GM19240 (cell line): ENCODE results near the gene POLDIP2.

ENCODE experiments used
- DNase-seq: peaks from one replicate; pipeline ENCODE4 v3.0.0; 2011; ENCODE audit warnings: low spot score; ENCODE audit not compliant: insufficient read length

The POLDIP2 gene

DNA sequence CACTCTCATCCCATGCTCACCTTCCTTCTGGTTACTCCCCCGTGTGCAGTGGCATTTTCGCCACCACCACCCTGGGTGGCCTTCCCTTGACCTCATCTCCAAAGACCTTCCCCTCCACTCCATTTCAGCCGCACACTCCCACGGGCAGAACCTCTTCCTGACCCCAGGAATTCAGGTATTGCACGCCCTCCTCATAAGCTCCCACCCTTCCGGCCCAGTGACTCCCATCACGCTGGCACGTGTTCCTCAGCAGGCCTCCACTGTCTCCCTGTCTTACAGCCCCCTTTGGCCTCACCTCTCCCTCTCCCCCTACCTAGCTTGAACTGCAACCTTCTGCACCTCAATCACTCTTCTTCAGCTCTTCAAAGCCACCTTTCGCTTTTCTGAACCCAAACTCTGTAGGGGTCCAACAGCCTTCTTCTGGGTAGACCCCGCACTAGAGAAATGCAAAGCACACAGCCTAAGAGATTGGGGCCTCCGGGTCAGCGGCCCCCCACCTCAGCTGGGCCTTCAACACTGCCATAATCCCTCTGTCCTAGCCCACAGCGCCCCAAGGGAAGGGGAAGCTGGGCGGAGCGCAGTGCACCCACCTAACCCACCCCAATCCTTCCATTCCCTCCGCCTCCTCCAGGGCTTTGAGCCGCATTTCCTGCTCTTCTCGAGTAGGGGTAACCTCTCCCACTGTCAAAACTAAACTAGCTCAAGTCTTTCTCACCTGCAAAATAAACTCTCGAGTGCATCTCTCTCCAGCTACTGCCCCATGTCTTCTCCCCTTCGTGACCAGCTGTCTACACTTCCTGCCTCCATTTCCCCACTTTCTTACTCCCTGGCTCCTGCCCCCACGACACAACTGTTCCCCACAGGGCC lies 40.0 kb downstream of the POLDIP2 start:
- no peak for DNase-seq

DNA sequence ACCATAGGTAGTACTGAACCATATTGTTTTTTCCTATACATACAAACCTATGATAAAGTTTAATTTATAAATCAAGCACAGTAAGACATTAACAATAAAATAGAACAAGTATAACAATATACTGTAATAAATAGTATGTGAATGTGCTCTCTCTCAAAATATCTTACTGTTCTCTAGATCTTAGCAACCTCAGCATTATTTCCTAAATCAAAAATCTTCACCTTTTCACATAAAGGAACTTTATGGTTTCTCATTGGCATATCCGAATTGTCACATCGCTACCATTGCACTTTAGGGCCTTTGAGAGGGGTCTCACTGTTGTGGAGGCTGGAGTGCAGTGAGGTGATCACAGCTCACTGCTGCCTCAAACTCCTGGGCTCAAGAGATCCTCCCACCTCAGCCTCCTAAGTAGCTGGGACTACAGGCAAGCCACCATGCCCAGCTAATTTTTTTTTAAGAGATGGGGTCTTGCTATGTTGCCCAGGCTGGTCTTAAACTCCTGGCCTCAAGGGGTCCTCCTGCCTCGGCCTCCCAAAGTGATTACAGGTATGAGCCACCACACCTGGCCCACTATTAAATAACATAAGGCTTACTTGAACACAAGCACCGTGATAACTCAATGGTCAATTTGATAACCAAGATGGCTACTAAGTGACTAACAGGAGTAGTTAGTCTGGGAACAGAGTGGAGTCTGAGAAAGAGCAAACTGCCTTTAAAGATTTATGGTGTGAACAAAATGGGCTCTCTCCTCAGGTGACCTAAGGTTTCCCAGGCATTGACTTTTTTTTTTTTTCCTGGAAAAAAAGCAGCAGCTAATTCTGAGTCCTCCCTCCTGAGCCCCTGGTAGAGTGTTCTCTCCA lies 41.3 kb downstream of the POLDIP2 start:
- no peak for DNase-seq

DNA sequence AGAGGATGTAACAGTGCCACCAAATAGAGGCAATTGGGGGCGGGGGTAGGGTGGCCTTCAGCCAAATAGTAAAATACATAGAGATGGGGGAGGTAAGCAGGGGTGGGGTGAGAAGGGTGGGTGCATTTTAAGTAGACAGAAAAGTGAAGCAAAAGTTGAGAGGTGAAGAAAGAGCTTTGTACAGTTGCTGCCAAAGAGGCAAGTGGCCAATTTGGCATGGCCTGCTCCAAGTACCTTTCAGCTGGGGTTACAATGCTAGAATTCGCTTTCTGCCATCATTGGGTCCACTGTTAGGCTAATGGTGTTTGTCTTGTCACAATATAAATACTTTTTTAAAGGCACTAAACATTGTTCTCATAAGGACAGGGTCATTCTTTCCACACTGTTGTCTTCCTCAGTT lies 43.5 kb downstream of the POLDIP2 start:
- no peak for DNase-seq

DNA sequence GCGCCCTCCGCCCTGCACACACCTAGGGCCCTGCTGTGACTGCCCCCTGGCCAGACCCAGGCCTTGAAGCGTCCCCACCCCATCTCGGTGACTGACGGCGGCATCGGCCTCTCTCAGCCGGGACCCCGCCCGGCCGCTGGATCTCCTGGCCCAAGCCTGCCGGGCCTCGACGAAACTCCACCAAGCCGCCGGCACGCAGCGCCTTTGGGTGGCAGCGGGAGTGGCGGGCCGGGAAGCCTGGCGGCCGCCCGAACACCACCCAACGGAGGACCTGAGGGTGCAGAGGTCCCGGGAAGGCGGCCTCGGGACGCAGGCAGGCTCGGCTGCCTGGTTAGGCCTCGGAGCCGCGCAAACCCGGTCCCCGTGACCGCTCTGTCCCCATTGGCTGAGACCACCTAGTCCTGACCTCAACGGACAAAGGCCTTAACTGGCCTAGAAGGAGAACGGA lies 50.3 kb downstream of the POLDIP2 start:
- no peak for DNase-seq

DNA sequence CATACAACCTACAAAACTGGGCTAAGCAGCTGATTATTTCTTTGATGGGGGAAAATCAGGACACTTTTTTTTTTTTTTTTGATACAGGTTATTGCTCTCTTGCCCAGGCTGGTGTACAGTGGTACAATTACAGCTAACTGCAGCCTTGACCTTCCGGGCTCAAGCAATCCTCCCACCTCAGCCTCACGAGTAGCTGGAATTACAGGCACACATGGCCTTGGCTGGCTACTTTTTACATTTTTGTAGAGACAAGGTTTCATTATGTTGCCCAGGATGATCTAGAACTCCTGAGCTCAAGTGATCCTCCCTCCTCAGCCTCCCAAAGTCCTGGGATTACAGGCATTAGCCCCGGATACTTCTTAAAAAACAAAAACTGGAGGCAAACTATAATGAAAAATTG lies 58.9 kb downstream of the POLDIP2 start:
- no peak for DNase-seq
